Mesenchymal stem cell (in vitro differentiated cells and primary cell): ENCODE results near the gene PCNX2.

Source experiments
- DNase-seq: peaks from one replicate; pipeline ENCODE4 v3.0.0-alpha.2; 2013
- H2AFZ ChIP-seq: one replicate; pipeline ENCODE4 v1.6.1; 2013; ENCODE audit warnings: low read depth, mild to moderate bottlenecking, control low read depth, inconsistent platforms, low read length, moderate library complexity
- H2AK5ac ChIP-seq: 2 replicates; pipeline ENCODE4 v1.6.1; 2013; ENCODE audit warnings: low read length, moderate library complexity, mild to moderate bottlenecking, inconsistent platforms; ENCODE audit not compliant: severe bottlenecking
- H2BK120ac ChIP-seq: one replicate; pipeline ENCODE4 v1.6.1; 2013; ENCODE audit warnings: low read depth, mild to moderate bottlenecking, inconsistent platforms, low read length, moderate library complexity
- H2BK12ac ChIP-seq, 2 experiments: one replicate each; pipeline ENCODE4 v1.6.1; 2013; ENCODE audit warnings: inconsistent platforms in 2 of 2, low read length in 2 of 2, mild to moderate bottlenecking in 2 of 2, moderate library complexity in 2 of 2, control low read depth in 1 of 2
- H2BK15ac ChIP-seq: one replicate; pipeline ENCODE4 v1.6.1; 2013; ENCODE audit warnings: mild to moderate bottlenecking, low read depth, inconsistent platforms; ENCODE audit not compliant: poor library complexity, severe bottlenecking
- H2BK5ac ChIP-seq: 2 replicates; pipeline ENCODE4 v1.6.1; 2013; ENCODE audit warnings: low read depth, mild to moderate bottlenecking, low read length, control low read depth, inconsistent platforms; ENCODE audit not compliant: poor library complexity, severe bottlenecking
- H3K14ac ChIP-seq, 2 experiments: one replicate each; pipeline ENCODE4 v1.6.1; 2013; ENCODE audit warnings: inconsistent platforms in 2 of 2, low read length in 2 of 2, control low read depth in 1 of 2, mild to moderate bottlenecking in 1 of 2, moderate library complexity in 1 of 2
- H3K18ac ChIP-seq, 2 experiments: one replicate each; pipeline ENCODE4 v1.6.1; 2013; ENCODE audit warnings: inconsistent platforms in 2 of 2, low read length in 2 of 2, control low read depth in 1 of 2, low read depth in 1 of 2, mild to moderate bottlenecking in 1 of 2
- H3K23ac ChIP-seq, 2 experiments: one replicate each; pipeline ENCODE4 v1.6.1; 2013; ENCODE audit warnings: inconsistent platforms in 2 of 2, low read length in 2 of 2, mild to moderate bottlenecking in 2 of 2, moderate library complexity in 2 of 2, control low read depth in 1 of 2
- H3K27ac ChIP-seq: 2 replicates; pipeline ENCODE4 v1.5.1; 2013; ENCODE audit warnings: mild to moderate bottlenecking, moderate library complexity, low read length, control low read depth, inconsistent platforms; ENCODE audit not compliant: poor library complexity, severe bottlenecking
- H3K27me3 ChIP-seq, 2 experiments: 2 replicates each; pipeline versions ENCODE4 v1.6.1 to v1.7.0; 2013; ENCODE audit warnings: low read length in 2 of 2, mild to moderate bottlenecking in 2 of 2, moderate library complexity in 2 of 2, control low read depth in 1 of 2, inconsistent platforms in 1 of 2; ENCODE audit not compliant: control insufficient read depth in 1 of 2, insufficient read depth in 1 of 2
- H3K36me3 ChIP-seq, 2 experiments: 2 replicates each; pipeline versions ENCODE4 v1.6.1 to v1.7.0; 2013; ENCODE audit warnings: low read length in 2 of 2, control low read depth in 1 of 2, inconsistent platforms in 1 of 2, low read depth in 1 of 2, mild to moderate bottlenecking in 1 of 2; ENCODE audit not compliant: insufficient read depth in 2 of 2, control insufficient read depth in 1 of 2
- H3K4ac ChIP-seq, 2 experiments: one replicate each; pipeline ENCODE4 v1.6.1; 2013; ENCODE audit warnings: inconsistent platforms in 2 of 2, low read length in 2 of 2, mild to moderate bottlenecking in 2 of 2, moderate library complexity in 2 of 2, control low read depth in 1 of 2, low read depth in 1 of 2
- H3K4me1 ChIP-seq: 2 replicates; pipeline ENCODE4 v1.6.1; 2013; ENCODE audit warnings: low read depth, low read length, control low read depth; ENCODE audit not compliant: control insufficient read depth, insufficient read depth
- H3K4me2 ChIP-seq: 2 replicates; pipeline ENCODE4 v1.6.1; 2013; ENCODE audit warnings: low read length, mild to moderate bottlenecking, inconsistent platforms; ENCODE audit not compliant: poor library complexity, severe bottlenecking
- H3K4me3 ChIP-seq, 2 experiments: 2 replicates each; pipeline versions ENCODE4 v1.5.1 to v1.7.0; 2013; ENCODE audit warnings: low read length in 2 of 2, mild to moderate bottlenecking in 2 of 2, control low read depth in 1 of 2, low read depth in 1 of 2; ENCODE audit not compliant: insufficient read depth in 1 of 2
- H3K79me1 ChIP-seq: replicated peaks from 2 replicates; pipeline ENCODE4 v1.6.1; 2013; ENCODE audit warnings: mild to moderate bottlenecking, control low read depth, low read length, inconsistent platforms; ENCODE audit not compliant: poor library complexity, severe bottlenecking
- H3K9ac ChIP-seq: 2 replicates; pipeline ENCODE4 v1.7.0; 2013; ENCODE audit warnings: mild to moderate bottlenecking, low read length, moderate library complexity
- H3K9me3 ChIP-seq: 2 replicates; pipeline ENCODE4 v1.7.0; 2013; ENCODE audit warnings: mild to moderate bottlenecking, low read length; ENCODE audit not compliant: control insufficient read depth
- H4K8ac ChIP-seq: one replicate; pipeline ENCODE4 v1.6.1; 2013; ENCODE audit warnings: inconsistent platforms, mild to moderate bottlenecking, low read length, moderate library complexity
- H4K91ac ChIP-seq: one replicate; pipeline ENCODE4 v1.6.1; 2013; ENCODE audit warnings: mild to moderate bottlenecking, low read length, inconsistent platforms
- WGBS: methylation state at CpG from one replicate; pipeline ENCODE4 v1.1.7; 2013; ENCODE audit warnings: mixed read lengths; 5-methylcytosine and 5-hydroxymethylcytosine counted together

Gene PCNX2

DNA sequence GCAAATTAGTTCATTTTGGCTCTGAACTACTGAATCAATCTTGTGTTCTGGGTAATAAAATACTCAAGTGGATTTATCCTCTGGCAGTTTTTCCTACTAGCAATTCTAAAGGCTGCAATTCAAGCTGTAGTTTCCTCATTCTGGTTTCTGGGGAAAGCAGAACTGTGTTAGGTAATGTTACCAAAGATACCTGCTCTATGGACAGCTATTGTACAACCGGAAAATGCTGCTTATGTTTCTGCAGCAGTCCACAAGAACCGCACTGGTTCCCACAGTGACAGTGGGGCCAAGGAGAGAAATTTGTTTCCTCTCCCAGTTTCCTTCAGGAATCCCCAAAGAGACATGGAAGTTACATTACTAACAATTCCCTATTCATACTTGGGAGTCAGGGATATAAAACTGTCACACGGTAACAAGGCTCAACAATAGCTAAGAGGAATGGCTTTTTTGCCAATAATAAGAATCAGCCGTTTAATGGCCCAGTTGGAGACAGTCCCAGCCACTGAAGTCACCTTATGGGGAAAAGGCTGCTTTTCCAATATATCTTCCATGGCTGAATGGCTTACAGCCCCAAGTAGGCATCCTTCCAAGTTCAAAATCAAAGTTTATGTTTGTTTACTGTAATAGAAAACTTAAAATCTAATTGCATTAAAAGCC is 52.6 kb downstream of the PCNX2 start:
- Histone ChIP-seq H4K8ac (no peak overlapping the region), H3K79me1 (peaks cover 3% of the 10 kb centered on the region), H3K23ac (no peak overlapping the region), H4K91ac (no peak overlapping the region), H2AK5ac (no peak overlapping the region), H3K14ac (no peak overlapping the region), H2AFZ (no peak overlapping the region), H3K27ac (no peak overlapping the region), H3K4ac (no peak overlapping the region), H3K9me3 (no peaks in the 10 kb centered on the region), H3K4me2 (no peak overlapping the region), H3K9ac (no peak overlapping the region), H3K27me3 (no peaks in the 10 kb centered on the region), H3K18ac (no peak overlapping the region), H3K36me3 (peaks cover 11 to 46% of the 10 kb centered on the region in 2 experiments), H2BK120ac (no peak overlapping the region), H2BK15ac (no peak overlapping the region), H2BK5ac (no peak overlapping the region), H3K4me1 (peaks cover 3% of the 10 kb centered on the region), H2BK12ac (no peak overlapping the region), H3K4me3 (no peak overlapping the region)
- WGBS = 66% methylated on average over 4 of the region's 4 CpGs
- no peak for DNase-seq

DNA sequence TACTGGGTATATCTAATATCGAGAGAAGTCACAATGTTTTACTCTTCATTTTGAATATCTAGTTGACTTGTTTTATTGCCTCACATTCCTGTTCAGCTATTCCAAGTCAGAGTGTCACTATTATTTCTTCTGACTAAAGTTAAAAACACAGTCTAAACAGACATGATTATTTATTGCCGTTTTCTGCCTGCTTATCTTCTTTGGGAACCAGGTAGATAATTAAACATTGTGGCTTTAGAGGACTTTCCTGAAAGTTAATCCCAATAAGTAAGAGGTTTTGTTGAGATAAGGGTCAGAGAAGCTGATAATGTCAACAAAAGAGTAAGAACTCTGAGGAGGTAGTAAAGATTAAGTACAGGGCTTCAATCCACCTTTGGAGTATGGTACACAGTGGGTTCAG is 53.8 kb downstream of the PCNX2 start:
- Histone ChIP-seq H4K8ac (no peak overlapping the region), H2BK12ac (no peak overlapping the region)

DNA sequence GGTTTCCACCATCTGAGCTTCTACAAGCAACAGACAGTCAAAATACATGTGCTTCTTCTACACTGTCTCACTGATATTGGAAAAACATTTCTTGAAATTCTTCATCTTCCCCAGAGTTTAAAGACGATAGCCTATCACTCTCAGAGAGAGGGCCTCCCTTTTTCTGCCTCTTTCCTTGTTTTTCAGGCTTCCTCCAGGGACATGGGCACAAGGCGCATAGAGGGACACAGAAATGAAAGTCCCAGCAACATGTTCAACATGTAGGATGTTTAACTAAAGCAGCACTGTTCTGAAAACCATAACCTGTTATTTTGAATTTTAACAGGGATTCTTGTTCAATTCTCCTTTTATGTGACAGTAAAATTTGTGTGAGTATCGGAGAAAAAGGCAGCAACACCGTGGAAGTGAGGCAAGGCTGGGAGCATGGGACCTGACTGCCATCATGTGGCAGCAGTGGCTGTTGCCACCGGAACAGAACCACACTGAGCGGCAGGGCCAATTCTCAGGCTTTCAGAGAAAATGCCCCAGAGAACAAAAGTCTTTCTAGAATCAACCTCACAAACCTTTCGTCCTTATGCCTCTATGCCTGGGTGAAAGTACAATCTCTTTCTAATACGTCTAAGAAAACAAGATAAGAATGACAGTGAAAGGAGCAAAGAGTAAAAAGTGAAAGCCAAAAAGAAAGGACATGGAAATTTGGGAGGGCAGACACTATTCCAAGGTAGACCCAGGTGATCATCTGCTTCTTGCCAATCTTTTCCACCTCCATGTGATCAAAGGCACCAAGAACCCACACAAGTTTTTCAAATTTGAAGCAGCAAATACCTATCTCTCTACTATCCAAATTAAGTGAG is 54.5 kb downstream of the PCNX2 start:
- H3K27me3 ChIP-seq = no peaks in the 10 kb centered on the region
- H3K4me3 ChIP-seq = no peak overlapping the region
- 37% methylated on average over 5 of the region's 8 CpGs for WGBS
- no peak overlapping the region for H3K4me2 ChIP-seq
- H3K79me1 ChIP-seq = peaks cover 5% of the 10 kb centered on the region
- peak overlapping the region; percentile 44 for H3K9ac ChIP-seq
- no peak overlapping the region for H3K27ac ChIP-seq
- H3K23ac ChIP-seq = no peak overlapping the region
- H2BK12ac ChIP-seq = no peak overlapping the region
- peak overlapping the region in 1 of 2 experiments; percentile 19 for H3K18ac ChIP-seq
- H3K14ac ChIP-seq = no peak overlapping the region
- H4K91ac ChIP-seq = no peak overlapping the region
- H2BK5ac ChIP-seq = no peak overlapping the region
- no peak overlapping the region for H2BK15ac ChIP-seq
- H2AFZ ChIP-seq = no peak overlapping the region
- DNase-seq = peak; percentile 69
- H3K36me3 ChIP-seq = peaks cover 8 to 42% of the 10 kb centered on the region in 2 experiments
- H3K4me1 ChIP-seq = peaks cover 4% of the 10 kb centered on the region
- H2AK5ac ChIP-seq = peak overlapping the region; percentile 37
- H3K4ac ChIP-seq = peak overlapping the region in 1 of 2 experiments; percentile 19
- H2BK120ac ChIP-seq = no peak overlapping the region
- H3K9me3 ChIP-seq = no peaks in the 10 kb centered on the region
- H4K8ac ChIP-seq = no peak overlapping the region

More for the DNA sequence above, 53.8 kb downstream of the PCNX2 start:
- H3K36me3 ChIP-seq = peaks cover 11 to 40% of the 10 kb centered on the region in 2 experiments
- H2BK120ac ChIP-seq = no peak overlapping the region
- no peak overlapping the region for H3K14ac ChIP-seq
- no peak overlapping the region for H2AFZ ChIP-seq
- no peak overlapping the region for H3K4ac ChIP-seq
- no peak overlapping the region for H2AK5ac ChIP-seq
- H3K9me3 ChIP-seq = no peaks in the 10 kb centered on the region
- 30% methylated on average over 2 of the region's 2 CpGs for WGBS
- H2BK15ac ChIP-seq = no peak overlapping the region
- peak overlapping the region; percentile 44 for H3K9ac ChIP-seq
- peaks cover 2% of the 10 kb centered on the region for H3K79me1 ChIP-seq
- no peak for DNase-seq
- H3K18ac ChIP-seq = no peak overlapping the region
- no peak overlapping the region for H2BK5ac ChIP-seq
- H3K27ac ChIP-seq = no peak overlapping the region
- H3K4me3 ChIP-seq = no peak overlapping the region
- H3K23ac ChIP-seq = no peak overlapping the region
- H3K4me1 ChIP-seq = peaks cover 3% of the 10 kb centered on the region
- no peak overlapping the region for H3K4me2 ChIP-seq
- no peak overlapping the region for H4K91ac ChIP-seq
- H3K27me3 ChIP-seq = no peaks in the 10 kb centered on the region

DNA sequence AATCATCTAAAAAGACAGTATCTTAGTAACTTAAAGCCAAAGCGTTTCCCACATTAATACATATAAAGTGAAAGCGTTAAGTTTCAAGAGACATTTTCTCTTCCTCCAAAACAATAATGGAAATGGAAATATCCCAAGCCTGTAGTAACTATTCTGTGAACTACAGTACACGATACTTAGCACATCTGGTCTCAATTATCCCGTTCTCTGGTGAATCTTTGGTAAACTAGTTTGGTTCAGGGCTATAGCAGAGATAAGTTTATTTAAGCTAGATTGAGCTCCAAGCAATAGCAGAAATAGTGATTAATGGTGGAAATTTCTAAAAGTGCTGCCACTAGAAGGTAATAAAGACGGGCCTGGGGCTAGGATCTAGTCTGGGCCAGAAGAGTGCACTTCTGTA is 55.2 kb downstream of the PCNX2 start:
- Histone ChIP-seq H3K27me3 (no peaks in the 10 kb centered on the region), H3K18ac (no peak overlapping the region), H3K79me1 (peaks cover 5% of the 10 kb centered on the region), H2BK120ac (no peak overlapping the region), H3K9me3 (no peaks in the 10 kb centered on the region), H2AK5ac (peak overlapping the region; percentile 23), H2BK15ac (no peak overlapping the region), H3K23ac (no peak overlapping the region), H3K4ac (no peak overlapping the region), H3K9ac (peak overlapping the region; percentile 44), H3K4me3 (no peak overlapping the region), H3K4me2 (no peak overlapping the region), H3K14ac (no peak overlapping the region), H3K27ac (no peak overlapping the region), H2AFZ (no peak overlapping the region), H3K4me1 (peaks cover 3% of the 10 kb centered on the region), H4K8ac (no peak overlapping the region), H4K91ac (no peak overlapping the region), H3K36me3 (peaks cover 5 to 46% of the 10 kb centered on the region in 2 experiments), H2BK12ac (peak overlapping the region in 1 of 2 experiments; percentile 11), H2BK5ac (no peak overlapping the region)
- 95% methylated on average over 5 of the region's 5 CpGs for WGBS
- DNase-seq = no peak
